Left lobe of liver (tissue), 2 donors: Measurements from ENCODE around the gene GOLPH3. TPM values are rescaled to one million over a fixed set of nuclear protein-coding genes. Genes with fewer than 3 reads are reported as not detected.
"Not testable (repeated sequence)": the region's sequence is repeated elsewhere in the genome, so short reads cannot be mapped to it uniquely, and the experiment has no call there.

Experiments used
- ATAC-seq: fragments of 200-7000 bp; cut with Tn5 transposase; one replicate; pipeline ENCODE4 v1.9.1; 2020; ENCODE audit warnings: mild to moderate bottlenecking, moderate library complexity
- DNase-seq: peaks from one replicate; pipeline ENCODE4 v3.0.0-alpha.2; 2020; ENCODE audit warnings: low spot score
- total RNA-seq: library from RNA; stranded (reverse); gene quantifications from one replicate; pipeline ENCODE4 v1.2.1, GENCODE V29; 2021
- donor health status: DM: no; HTN: no; CAD: no; lungs with moderate emphysema.
- donor health status: DM: no; HTN: yes; CAD: no.

Gene GOLPH3
- total RNA-seq: 66.6 TPM

DNA sequence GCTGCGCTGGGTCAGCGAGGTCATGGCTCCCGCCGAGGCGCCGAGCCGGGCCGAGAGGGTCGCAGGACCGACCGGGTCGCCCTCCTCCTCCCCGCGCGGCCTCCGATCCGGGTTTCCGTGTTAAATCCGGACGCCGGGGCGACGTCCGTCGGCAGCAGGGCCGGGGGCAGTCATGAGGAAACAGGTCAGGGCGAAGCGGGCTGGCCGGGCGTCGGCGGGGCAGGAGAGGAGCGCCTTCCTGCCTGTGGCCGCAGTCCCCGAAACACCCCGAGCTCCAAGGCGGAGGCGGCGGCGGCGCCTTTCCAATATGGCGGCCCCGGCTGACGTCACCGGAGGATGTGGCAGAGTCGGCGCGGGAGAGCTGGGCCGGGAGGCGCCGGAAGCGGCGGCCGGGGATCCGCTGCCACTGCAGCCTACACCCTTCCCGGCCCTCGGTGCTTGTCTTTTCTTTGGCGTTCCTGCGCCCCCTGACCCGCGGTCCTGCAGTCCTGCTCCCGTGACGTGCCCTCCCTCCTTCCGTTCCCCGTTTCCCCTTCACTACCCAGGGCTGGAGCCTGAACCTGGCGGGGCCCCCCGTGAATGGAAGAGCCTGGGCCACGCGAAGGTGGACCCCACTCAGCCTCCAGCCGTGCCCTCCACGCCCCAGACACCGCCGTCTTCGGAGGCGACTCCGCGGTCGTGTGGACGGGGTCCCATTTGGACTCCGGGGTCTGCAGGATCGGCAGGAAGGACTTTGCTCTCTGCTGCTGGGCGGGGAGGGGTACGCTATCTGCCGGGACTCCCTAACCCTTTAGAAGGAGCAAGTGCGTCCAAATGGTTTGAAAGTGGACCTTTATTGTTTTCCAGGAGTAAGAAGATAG lies at the start of gene GOLPH3:
Gene GOLPH3, minus strand, starts transcription at position 309 of the 860 bp plus-strand sequence. Its CDS starts 285 bp downstream, at position 24.
- ATAC-seq: peak; percentile 88
- peak; percentile 95 for DNase-seq

DNA sequence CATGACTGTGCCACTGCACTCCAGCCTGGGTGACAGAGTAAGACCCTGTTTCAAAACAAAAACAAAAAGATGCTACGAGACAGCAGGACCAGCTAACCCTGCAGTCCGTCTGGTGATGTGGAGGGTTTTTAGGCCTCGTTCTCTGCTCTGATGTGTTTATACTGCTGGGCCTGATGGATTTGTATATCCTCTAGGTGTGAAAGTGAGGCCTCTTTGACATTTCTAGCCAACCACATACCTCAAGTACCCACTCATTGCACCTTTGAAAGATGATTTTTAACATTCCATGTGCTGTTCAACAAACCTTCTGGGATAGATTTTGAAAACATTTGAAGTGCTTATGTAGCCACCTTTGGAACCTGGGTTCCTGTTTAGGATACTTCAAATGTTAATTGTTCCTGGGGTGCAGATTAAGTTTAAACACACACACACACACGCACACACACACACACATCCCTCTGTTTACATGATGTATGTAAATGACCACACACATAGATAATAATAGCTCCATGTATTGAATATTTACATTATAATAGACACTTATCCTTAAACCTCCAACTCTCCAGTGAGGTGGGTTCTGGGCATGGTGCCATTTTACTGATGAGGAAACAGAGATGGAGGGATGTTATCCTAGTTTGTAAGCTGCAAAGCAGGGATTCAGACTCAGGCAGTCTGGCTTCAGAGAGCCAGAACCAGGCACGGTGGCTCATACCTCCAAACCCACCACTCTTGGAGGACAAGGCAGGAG lies 48.8 kb upstream of the GOLPH3 start:
- no peak for DNase-seq
- no peak for ATAC-seq

DNA sequence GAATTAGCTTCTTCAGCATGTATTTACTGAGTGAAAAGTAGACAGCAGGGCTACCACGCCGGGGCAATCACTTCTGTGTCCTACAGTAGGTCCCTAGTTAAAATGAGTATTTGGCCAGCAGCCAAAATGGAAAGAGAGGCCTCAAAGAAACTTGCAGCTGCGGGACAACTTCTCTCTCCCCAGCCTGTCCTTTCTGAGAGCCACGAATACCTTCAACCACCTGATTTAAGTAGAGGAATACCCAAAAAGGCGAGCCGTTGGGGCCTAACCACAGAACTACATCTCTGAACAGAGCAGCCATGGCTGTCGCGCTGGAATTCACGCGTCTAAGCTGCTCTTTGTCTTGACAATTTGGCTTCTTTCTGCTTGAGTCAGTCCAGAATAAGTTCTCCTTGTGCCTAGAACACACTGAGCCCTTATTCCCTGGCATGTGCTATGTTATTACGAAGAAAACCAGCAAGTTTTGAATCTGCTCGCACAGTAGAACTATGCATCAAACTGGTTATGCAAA lies 43.8 kb upstream of the GOLPH3 start:
- ATAC-seq (no peak), DNase-seq (no peak)

DNA sequence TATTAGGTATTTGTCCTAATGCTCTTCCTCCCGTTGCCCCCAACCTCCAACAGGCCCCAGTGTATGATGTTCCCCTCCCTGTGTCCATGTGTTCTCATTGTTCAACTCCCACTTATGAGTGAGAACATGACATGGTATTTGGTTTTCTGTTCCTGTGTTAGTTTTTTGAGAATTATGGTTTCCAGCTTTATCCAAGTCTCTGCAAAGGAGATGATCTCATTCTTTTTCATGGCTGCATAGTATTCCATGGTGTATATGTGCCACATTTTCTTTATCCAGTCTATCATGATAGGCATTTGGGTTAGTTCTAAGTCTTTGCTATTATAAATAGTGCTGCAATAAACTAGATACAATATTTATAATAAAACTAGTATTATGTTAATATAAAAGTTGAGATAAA lies 40.2 kb upstream of the GOLPH3 start:
- DNase-seq, ATAC-seq: not testable (repeated sequence)

DNA sequence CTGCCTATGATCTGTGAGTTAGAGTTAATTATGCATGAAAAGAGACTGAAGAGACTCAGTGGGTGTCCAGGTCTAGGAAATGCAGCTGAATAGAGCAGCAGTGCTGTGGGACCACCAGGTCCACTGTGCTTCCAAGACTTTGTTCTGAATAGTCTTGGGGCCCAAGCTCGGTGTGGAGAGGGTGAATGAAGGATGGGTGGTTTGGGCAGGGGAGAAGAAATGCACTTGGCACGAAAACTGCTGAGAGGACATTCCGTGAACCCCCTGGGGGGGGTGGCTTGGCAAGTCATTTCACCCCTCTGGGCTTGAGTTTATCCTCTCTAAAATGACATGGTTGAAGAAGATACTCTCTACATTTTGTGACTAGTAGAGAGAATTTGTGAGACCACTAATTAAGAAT lies 36.0 kb upstream of the GOLPH3 start:
- no peak for ATAC-seq
- DNase-seq: no peak

DNA sequence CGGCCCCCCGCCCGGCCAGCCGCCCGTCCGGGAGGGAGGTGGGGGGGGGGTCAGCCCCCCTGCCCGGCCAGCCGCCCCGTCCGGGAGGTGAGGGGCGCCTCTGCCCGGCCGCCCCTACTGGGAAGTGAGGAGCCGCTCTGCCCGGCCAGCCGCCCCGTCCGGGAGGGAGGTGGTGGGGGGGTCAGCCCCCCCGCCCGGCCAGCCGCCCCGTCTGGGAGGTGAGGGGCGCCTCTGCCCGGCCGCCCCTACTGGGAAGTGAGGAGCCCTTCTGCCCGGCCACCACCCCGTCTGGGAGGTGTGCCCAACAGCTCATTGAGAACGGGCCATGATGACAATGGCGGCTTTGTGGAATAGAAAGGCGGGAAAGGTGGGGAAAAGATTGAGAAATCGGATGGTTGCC lies 34.7 kb upstream of the GOLPH3 start:
- DNase-seq, ATAC-seq: not testable (repeated sequence)

DNA sequence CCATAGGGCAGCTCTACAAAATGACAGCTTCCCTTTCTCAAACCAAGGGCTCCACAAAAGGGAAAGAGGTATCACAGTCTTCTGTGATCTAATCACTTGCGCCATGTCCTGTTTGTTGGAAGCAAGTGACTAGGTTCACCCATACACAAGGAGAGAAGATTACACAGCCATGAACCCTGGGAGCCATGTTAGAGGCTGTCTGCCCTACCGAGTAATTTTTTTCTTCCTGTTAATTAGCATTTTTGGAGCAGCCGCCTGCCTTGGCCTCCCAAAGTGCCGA lies 33.2 kb upstream of the GOLPH3 start:
- no peak for ATAC-seq
- DNase-seq: no peak

DNA sequence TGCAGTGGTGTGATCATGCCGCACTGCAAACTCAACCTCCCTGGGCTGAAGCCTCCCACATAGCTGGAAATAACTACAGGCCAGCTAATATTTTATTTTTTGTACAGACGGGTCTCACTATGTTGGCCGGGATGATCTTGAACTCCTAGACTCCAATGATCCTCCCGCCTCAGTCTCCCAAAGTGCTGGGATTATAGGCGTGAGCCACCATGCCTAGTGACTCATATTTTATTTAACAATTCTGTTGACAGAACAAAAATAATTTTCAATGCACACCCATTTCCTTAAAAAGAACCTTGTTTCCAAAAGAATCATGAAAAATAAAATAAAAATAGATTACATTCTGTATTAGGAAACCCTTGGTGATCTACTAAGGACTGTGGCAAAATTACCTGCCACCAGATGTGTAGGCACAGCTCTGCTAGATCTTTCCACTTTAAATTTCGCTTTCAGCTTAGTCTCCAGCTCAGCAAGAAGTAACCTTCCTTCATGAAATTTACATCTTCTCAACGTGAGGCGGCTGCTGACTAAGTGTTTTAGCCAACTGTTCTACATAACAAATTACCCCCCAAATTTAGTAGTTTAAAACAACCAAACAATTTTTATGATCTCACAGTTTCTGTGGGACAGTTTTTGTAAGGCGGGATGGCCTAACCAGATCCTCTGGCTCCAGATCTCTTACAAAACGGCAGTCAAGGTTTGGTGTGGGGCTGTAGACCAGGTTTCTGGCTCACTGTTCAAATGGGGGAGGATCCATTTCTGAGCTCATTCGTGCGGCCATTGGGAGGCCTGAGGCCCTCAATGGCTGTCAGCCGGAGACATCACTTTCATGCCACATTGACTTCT lies 32.6 kb upstream of the GOLPH3 start:
- no peak for ATAC-seq
- no peak for DNase-seq

DNA sequence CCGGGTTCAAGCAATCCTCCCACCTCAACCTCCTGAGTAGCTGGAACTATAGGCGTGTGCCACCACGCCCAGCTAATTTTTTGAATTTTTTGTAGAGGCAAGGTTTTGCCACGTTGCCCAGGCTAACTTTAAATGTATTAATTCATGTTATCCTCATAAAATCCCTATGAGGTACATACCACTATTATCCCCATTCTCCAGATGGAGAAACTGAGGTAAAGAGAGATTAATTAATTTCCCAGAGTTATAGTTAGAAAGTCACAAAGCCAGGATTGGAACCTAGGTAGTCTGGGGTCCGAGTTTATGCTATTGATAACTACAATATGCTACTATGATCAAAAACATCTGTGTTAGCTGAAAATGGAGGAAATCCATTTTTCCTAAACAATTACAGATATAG lies 31.9 kb upstream of the GOLPH3 start:
- DNase-seq: no peak
- no peak for ATAC-seq

DNA sequence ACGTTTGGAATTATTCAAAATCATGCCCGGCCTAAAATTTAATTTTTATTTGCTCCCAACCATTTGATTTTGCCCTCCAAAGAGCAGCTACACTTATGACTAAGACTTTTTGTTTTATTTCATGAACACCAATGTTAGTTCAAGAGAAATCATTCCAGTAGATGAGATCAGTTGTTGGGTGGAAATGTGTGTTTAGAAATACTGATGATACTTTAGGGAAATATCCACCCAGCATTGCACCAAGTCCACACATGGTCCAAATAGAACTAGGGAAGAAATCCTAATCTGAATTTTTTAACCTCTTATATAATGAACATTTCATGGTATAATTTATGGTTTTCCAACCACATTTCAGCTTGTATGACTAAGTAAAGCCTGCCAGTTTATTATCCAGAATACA lies 28.3 kb upstream of the GOLPH3 start:
- DNase-seq (no peak), ATAC-seq (peak; percentile 36)

DNA sequence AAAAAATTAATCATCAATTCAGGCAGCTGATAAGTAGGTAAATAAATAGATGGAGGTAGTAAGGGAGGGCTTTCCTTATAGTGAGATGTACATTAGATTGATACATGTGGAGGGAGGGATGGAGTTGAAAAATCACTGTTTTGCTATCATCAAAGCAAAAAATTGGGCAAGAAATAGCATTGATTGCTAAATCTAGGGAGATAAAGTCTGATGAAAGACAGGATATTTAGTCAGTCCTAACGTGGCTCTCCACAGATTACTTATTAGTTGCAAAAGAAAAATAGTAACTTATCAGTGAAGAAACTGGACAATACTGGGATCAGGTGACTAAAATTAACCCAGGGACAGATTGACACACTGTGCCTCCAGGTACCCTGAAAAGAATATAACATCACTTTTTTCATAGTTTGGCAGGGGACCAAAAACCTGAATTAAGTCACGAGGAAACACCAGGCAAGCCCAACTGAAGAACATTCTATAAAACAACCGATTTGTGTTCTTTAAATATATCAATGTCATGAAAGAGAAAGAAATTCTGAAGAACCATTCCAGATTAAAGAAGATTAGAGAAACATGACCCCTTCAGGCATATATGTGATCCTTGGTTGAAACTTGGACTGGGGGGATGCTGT lies 27.1 kb upstream of the GOLPH3 start:
- DNase-seq: no peak
- peak; percentile 42 for ATAC-seq

DNA sequence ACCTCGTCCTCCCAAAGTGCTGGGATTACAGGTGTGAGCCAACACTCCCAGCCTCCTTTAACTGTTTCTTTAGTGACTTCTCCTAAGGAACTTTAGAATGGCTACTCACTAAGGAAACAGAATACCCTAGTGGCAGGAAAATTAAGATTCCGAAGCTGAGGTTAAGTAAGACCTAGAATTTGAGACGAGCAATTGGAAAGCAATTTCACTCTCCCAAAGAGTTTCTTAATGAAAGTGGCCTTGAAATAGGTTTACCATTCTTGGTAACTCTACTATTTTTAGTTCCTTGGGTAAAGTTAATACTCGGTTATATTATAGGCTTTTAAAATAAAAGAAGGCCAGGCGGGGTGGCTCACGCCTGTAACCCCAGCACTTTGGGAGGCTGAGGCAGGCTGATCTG lies 22.9 kb upstream of the GOLPH3 start:
- no peak for DNase-seq
- no peak for ATAC-seq

DNA sequence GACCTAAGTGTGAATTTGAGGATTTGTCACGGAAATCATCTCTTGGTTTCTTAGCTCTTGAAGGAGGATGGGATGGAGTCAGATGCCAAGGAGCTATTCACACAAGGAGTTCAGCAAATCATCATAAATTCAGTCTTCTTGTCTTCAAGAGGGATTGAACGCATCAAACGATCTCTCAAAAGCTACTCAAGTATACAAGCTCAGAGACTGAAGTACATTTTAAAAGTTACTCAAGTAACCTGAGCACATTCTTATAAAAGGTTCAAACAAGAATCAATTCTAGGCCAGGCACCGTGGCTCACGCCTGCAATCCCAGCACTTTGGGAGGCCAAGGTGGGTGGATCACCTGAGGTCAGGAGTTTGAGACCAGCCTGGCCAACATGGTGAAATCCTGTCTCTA lies 21.1 kb upstream of the GOLPH3 start:
- DNase-seq (no peak), ATAC-seq (no peak)

DNA sequence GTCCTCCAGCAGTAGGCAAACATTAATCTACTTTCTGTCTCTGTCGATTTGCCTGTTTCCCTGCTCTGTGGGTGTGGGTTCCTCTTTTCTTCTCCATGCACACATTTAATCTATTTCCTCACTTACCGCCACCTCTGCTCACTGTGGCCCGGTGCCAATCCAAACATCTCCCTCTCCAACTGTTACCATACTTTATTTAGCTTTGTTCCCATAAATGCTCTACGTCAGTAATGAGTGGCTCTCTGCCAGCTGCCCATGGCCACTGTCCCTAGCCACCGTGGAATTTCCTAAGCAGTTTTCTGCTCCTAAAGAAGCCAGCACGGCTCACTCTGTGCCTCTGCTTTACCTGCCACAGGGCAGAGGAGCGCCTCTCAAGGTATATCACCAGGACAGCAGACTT lies 19.5 kb upstream of the GOLPH3 start:
- ATAC-seq (peak; percentile 93), DNase-seq (peak; percentile 96)

DNA sequence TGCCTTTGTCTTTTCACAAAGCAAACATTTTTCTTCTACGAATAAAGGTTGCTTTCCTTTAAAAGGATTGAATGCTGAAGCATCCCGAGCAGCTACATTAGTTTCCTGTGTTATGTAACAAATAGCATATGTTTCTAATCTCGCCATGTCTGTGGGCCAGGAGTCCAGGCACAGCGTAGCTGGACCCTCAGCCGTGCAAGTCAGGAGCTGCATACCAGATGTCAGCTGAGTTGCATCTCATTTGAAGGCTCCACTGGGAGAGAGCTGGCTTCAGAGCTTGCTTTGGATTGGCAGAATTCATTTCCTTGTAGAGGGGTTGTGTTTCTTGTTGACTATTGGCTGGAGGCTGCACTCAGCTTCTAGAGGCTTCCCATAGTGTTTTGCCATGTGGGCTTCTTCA lies 16.0 kb upstream of the GOLPH3 start:
- no peak for ATAC-seq
- DNase-seq: no peak

DNA sequence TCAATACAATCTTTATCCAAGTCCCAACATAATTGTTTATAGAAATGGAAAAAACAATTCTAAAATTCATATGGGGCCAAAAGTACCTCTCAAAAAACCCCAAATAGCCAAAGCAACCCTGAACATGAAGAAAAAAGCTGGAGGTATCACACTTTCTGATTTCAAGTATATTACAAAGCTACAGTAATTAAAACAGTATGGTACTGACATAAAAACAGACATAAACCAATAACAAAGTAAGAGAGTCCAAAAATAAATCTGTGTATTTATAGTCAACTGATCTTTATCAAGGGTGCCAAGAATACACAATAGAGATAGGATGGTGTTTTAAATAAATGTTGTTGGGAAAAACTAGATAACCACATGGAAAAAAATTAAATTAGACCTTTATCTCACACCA lies 13.6 kb upstream of the GOLPH3 start:
- DNase-seq: no peak

DNA sequence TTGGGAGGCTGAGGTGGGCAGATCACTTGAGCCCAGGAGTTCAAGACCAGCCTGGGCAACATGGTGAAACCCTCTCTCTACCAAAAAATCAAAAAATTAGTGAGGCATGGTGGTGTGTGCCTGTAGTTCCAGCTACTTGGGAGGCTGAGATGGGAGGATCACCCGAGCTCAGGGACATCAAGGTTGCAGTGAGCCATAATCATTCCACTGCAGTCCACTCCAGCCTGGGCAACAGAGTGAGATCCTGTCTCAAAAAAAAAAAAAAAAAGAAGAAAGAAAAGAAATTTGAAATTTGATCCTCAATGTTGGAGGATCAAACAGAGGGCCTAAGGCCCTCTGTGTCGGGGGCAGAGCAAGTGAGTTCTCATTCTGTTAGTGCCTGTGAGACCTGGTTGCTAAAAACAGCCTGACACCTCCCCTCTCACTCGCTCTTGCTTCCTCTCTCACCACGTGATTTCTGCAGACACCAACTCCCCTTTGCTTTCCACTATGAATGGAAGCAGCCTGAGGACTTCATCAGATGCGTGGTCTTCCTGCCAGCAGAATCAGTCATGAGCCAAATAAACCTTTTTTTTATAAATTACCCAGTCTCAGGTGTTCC lies 8.4 kb upstream of the GOLPH3 start:
- no peak for ATAC-seq

More for the DNA sequence above, 13.6 kb upstream of the GOLPH3 start:
- no peak for ATAC-seq

DNA sequence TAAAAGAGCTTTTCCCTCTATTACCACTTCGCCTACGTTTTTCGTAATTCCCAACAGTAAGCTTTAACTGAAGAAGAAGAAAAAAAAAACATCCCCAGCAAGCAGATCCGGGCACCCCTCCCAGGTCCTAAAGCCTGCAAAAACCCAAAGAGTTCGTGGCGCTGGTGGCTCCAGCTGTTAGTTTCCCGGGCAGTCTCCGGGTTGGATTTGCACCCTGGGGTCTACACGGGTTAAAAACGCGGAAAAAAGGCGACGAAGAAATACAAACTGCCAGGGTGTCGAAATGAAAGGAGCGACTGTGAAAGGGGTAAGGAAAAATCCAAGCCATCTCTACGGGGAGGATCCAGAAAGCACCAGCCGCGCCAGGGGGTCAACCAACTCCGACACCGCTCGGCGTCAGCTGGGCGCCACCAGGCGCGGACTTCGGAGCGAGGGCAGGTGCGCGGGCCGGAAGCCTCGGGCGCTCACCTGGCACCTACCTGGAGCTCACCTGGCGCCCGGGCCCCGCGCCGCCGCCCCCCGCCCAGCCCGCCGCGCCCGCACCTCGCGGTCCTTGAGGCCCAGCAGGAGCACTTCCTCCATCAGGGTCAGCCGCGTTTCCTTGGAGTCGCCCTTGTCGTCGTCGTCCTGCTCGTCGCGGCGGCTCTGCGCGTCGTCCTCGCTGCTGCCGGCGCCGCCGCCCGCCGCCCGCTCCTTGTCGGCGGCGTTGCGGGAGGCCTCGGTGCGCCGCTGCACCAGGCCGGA lies 680 bp downstream of the GOLPH3 start:
- DNase-seq (peak; percentile 81), ATAC-seq (peak; percentile 73)

More for the DNA sequence above, 8.4 kb upstream of the GOLPH3 start:
- DNase-seq: no peak

DNA sequence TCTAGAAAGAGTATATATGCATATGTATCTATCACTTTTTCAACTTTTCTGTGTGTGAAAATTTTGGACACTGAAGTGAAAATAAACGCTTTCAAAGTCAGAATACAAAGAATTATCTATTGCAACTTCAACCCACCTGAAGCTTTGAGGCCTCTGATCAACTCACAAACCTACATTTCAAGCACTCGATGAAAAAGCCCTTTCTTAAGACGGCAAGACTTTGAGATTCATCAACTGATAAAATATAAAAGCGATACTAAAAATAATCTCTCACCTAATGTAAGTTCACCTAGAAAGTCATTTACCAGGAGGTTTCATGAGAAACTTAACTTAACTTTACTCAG lies 1.2 kb downstream of the GOLPH3 start:
- ATAC-seq: no peak
- DNase-seq: no peak
